HG03159 (cell line): Measurements from ENCODE around the gene IGF2.
"Not testable (repeated sequence)": the region's sequence is repeated elsewhere in the genome, so short reads cannot be mapped to it uniquely, and the experiment has no call there.

ENCODE experiments used
- ATAC-seq: cut with Tn5 transposase; IDR thresholded peaks from one replicate; pipeline ENCODE4 v1.9.1; 2021; ENCODE audit warnings: mild to moderate bottlenecking, moderate library complexity; ENCODE audit not compliant: unreplicated experiment

The IGF2 gene, protein sequence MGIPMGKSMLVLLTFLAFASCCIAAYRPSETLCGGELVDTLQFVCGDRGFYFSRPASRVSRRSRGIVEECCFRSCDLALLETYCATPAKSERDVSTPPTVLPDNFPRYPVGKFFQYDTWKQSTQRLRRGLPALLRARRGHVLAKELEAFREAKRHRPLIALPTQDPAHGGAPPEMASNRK

DNA sequence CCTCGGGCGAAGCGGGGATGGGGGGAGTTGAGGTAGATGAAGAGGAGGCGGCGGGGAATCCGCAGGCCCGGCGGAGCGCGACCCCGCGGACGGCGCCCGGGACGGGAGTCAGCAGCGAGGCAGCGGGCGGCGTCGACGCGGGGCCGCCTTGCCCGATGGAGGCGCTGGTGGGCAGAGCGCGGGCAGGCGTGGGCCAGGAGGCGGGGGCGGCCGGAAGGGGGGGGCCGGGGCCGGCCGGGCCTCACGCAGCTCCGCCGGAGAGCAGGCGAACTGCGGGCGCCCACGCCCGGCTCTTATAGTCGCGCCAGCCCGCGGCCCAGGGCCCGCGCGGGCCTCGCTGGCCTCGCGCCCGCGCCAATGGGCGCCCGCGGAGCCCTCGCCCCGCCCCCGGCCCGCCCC, at the start of gene IGF2:
Gene IGF2, minus strand, starts transcription at position 267 of the 399 bp plus-strand sequence. CDS start 3,866 bp downstream, outside the sequence.
- ATAC-seq, result no peak

DNA sequence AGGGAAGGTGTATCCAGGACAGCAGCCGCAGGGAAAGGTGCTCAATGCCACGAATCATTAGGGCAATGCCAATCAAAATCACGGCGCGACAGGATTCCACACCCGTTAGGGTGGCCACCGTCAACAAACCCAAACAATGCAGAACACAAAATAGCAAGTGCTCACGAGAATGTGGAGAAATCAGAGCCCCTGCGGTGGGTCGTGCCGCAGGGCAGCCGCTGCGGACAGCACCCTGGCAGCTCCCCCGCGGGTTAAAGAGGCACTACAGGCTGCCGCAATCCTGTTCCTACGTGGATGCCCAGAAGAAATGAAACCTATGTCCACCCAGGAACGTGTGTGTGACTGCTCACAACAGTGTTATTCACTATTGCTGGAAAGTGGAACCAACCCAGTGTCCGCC, 49.6 kb upstream of the IGF2 start:
- no peak for ATAC-seq

DNA sequence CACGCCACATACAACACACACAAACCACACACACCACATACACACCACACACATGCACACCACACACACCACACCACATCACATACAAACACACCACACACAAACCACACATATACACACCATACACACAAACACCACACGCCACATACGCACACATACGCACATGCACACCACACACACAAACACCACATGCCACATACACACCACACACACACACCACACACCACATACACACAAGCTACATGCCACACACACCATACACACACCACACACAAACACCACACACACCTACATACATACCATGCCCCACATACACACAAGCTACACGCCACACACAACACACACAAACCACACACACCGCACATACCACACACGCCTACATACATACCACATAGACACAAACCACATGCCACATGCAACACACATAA, 48.1 kb upstream of the IGF2 start:
- no peak for ATAC-seq

DNA sequence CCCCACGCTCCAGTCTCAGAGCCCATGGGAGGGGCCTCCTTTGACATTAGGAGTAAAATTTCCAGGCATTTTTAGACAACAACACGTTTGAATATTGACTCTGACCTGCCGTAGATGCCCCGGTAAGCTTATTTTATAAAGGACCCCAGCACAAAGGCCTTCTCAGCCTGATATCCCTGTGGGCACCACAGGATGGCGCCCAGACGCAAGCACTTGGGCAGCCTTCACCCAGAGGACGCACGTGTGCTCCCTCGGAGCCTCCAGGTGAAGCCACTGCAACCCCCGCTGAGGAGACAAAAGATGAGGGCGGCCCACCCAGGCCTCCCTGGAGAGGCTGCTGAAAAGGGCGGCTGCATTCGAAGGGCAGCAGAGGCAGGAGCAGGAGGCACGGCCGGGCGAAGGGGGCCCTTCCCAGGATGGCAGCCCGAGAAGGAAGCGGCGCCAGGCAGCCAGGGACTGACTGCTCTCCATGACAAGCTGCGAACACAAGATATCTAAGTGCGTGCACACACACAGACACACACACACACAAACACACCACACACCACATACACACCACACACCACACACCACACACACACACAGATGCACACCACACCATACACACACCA, 47.6 kb upstream of the IGF2 start:
- no peak for ATAC-seq

DNA sequence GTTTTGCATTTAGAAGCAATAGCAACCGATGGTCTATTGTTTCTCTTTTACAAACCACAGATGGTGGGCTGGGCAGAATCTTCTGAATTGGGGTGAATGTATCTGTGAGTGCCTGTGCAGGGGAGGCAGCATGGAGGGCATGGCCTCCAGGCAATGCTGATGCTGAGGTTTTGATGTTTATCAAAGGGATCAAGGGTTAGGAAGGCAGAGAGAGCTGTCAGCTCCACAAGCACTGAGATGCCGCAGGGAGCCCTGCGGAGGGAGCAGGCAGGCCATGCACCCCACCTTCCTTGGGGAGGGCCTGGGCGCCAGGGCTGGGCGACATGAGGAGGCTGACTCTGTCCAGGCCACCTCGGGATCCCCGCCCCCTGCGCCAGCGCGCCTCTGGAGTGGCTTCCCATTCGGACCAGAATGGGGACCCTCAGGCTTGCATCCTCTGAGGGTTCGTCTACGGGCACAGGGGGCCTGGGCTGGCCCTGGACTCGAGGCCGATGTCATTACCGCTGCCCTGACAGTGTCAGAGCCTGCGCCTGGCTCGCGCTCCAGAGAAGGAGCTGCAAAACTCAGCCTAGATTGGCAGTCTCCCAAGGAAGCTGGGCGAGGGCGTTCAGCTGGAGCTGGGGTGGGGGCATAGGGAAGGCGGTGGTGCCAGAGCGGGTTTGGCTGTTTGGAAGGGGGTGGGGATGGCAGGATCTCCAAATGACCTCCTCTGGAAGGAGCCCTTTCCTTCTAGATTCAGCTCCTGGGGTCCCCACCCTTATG, 46.3 kb upstream of the IGF2 start:
- no peak for ATAC-seq

DNA sequence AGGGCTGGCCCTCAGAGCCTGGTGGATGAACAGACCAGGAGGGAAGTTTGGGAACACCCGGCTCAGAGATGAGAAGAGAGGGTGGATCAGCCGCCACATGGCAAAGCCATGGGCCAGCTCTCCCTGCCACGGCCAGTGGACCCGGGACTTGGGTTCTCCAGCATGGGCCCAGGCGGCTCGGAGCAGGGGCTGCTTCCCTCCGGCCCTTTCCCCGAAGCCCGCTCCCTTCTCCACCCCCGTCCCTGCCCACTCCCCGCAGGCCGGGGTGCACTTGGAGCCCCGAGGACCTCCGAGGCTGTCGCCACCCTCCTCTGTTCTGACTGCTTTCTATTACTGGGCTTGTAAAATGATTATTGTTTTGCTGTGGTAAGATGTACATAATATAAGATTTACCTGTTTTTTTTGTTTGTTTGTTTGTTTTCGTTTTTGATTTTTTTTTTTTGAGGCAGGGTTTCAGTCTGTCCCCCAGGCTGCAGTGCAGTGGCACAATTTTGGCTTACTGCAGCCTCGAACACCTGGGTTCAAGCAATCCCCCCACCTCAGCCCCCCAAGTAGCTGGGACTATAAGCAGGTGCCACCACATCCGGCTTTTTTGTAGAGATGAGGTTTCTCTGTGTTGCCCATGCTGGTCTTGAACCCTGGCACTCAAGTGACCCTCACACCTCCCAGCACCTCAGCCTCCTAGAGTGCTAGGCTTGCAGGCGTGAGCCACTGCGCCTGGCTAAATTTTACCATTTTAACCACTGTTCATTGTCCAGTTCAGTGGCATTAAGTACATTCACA, 43.7 kb upstream of the IGF2 start:
- ATAC-seq, result no peak

DNA sequence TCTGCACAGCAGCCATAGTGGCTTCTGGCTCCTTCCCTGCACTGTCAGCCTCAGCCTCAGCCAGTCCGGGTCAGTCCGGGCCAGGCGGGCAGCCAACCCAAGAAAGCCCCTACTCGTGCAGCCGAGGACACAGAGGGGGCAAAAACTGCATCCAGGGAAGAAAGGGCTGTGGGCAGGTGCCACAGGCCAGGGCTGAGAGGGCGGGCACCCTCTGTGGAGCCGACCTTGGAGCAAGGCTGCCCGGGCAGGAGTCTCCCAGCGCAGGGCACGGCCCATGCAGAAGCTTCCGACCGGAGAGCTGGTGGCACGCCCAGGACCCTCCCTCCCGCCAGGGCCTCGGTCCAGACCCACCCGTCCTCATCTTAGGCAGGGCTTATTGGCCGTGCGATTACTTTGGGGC, 42.9 kb upstream of the IGF2 start:
- ATAC-seq, result no peak

DNA sequence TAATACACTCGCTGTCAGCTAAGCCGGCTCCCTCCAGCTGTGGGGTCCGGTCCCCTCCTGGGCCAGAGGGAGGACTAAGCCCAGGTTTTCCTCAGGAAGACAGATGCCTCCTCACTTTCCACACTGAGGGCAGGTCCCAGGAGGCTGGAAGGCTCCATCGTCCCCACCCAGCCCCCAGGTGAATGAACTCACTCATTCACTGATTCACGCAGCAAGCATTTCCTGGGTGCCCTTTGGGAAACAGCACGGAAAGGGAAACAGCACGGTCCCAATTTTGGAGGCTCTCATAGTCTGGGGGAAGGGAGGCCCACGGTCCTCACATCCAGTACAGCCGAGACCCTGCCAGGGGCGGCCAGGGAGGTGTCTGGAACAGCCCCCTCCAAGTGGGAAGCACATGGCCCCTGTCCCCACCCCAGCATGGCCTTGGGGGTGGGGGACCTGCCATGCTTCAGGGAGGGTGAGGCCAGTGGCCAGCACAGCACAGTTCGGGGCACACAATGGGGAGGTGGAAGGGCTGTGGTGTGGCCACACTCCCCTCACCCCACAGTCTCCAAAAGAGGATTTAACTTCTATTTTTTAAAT, 41.7 kb upstream of the IGF2 start:
- no peak for ATAC-seq

DNA sequence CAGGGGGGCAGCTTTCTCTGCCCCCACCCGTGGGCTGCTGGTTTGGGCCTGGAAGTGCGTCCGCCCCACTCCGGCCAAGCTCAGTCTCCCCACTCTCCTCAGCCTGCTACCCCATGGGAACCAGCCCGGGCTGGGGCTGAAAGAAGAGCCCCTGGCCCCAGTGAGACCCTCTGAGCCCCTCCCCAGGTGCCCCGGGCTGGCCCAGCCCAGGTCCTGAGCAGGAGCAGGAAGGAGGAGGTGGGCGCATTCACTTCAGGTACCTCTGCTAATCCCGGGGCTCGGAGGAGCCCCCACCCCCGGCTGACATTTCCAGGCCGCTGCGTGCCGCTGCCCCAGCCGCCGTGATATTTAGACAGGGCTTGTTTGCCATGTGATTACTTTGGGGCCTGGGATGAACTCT, 41.2 kb upstream of the IGF2 start:
- no peak for ATAC-seq

DNA sequence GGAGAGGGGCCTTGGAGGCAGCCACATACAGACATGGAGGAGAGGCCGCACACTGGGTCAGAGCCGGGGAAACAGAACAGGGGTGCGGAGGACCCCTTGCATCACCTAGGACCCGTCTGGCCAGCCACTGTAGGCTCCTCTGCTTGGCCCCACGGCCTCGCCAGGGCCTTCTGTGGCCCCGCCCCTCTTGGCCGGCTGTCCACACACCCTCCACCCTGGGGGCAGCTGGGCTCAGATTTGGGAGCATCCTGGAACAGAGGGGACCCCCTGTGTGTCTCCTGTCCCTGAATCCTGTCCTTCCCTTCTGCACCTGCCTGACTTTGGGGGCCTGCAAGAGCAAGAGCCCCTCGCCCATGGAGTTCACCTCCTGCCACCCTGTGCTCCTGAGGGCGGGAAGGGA, 40.3 kb upstream of the IGF2 start:
- ATAC-seq, result no peak

DNA sequence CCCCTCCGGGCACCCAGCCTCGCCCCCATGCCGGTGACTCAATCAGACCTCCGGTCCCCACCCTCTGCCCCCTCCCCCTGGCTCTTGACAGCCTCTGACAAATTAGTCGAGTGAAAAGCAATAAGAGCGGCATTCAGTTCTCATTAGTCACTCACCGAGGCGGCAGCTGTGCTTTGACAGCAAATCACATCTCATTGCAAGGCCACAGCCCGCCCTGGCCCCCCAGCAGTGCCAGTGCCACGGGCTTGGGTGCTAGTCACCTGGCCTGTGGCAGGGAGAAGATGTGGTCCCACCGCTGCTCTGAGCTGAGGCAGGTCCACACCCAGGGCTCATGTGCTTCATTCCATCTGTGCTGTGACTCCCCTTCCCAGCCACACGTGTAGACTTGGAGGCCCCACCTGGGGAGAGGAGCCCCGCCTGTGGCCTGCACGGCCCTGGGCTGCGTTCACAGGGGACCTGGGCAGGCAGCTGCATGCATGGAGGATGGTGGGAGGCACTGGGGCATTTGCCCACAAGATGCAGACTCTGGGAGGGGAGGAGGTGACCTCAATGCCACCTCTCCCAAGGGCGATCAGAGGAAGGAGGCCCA, 39.8 kb upstream of the IGF2 start:
- ATAC-seq, result no peak

DNA sequence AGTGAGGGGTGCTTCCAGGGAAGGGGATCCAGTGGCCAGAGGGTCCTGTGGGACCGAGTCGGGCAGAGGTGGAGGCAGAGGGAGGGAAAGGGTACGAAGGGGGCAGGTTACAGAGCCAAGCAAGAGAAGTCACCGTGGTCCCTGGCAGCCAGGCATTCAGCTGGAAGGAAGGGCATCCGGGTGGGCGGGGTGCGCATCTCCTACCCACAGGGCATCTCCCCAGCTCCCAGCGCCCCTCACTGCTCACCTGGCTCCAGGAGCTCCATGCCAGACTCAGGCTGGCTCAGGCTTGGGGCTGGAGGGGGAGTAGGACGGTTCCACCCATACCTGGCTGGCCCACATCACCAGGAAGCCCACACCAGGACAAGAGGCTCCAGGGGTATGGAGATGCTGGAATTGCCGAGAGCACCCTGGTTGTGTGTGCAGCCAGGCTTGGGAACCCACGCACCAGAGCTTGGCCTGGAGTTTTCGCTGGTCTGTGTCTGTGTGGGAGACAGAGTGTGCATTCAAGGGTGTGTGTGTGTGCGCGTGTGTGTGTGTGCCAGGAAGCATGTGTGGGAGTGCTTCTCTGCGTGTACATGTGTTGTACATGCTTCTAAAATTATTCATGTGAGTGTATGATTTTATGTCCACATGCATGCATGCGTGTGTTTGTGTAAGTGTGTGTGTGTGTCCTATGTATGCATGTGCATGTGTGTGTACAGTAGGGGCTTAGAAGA, 39.0 kb upstream of the IGF2 start:
- ATAC-seq, result not testable (repeated sequence)

DNA sequence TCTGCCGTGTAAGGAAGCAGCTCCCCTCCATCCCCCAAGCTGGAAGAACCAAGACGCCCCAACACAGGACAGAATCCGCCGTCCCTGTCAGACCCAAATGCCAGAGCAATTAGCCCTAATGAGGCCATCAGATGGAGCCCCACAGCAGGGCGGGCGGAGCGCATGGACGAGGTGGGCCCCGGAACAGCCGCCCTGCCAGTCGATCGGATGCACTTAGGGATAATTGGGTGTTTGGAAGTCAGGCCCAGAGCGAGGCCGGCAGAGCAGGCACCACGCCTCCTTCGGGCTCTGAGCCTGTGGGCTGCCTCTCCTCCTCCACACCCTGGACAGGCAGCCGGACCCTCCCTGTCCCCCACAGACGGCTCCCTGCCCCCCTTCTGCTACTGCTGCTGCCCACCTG, 37.9 kb upstream of the IGF2 start:
- ATAC-seq, result no peak

DNA sequence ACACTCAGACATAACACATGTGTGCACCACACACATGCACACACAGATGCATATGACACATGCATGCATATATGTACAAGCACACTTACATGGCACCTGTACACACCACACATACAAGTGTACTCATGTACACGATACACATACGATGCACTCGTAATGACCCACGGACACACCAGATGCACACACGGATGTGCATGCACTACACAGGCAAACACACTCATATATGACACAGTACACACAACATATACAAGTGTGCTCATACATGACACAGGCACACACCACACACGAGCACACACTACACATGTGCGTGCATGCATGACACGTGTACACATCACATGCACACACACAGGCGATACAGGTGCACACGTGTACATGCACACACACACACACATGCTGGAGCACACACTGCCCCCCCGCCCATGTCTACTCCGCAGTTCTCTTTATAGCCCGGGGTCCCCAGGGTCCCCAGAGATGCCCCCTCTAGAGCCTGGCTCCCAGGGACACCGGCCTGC, 37.3 kb upstream of the IGF2 start:
- ATAC-seq, result no peak

DNA sequence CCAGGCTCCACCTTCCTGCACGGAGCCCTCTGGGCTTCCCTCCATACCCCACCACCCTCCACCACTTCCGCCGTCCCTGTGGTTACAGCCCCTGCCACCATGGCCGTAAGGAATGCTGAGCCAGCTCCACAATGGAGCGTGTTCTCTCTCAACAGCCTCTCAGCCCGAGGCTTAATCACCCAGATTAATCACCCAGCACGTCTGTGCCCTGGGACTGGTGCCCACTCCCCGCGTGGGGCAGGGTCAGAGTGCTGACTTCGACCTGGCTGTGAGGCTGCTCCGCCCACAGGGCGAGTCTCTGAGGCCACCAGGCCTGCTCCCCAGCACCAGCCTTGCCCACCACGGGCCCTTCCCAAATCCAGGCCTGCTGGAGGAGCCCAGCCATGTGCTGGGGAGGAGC, 36.5 kb upstream of the IGF2 start:
- ATAC-seq, result no peak

DNA sequence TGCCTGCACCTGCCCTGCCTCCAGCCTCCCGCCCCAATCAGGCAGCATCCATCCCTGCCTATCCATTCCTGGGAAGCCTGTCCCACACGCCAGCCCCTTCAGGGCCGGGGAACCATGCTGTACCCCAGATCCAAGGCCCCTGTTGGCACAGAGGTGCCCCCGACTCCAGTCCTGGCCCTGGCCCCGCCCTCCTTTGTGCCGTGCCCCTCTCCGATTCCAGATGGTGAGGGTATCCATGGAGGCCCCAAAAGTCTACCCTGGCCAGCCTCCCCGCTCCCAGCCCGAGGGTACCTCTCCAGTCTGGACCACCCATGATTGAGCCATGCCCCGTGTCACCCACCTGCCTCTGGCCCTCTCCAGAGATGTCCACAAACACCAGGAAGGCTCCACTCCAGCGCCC, 35.2 kb upstream of the IGF2 start:
- ATAC-seq, result no peak

DNA sequence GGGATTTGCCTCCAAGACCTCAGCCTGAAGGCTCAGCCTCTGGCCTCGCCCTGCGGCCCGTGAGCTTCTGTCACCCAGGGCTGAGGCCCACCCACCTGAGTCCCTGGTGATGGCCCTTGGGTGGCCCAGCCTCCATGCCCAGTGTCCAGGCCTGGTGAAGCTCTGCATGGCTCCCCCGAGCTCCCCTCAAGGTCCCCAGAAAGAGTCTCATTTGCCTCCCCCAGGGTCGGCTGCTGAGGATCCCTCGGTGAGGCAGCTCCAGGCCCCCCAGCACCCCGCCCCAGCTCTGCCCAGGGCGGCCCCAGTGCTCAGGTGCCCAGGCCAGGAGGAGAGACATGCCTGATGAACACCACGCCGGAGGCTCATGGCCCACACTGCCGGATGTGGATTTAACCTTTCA, 34.6 kb upstream of the IGF2 start:
- ATAC-seq, result no peak

DNA sequence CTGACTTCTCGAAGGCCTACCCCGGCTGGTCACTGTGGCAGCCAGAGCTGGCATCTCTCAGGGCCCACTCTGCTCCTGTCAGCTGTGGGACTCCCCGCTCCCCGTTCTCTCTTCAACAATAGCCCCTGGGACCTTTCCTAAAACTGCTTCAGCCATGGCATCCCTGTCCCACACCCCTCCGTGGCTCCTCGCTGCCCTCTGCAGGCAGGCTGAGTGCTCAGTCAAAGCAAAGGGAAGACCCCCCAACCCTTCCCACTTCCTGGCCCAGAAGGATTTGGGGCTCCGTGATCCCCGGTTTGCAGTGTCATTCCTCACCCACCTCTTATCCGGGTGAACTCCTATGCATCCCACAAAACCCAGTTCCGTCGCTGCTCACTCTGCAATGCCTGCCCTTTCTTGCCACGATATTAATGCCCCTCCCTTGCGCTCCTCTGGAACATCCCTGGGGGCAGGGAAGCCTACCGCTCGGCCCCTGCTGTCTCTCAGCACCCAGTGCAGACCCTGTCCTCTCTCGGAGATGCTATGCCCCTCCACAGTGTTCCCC, 34.0 kb upstream of the IGF2 start:
- ATAC-seq, result no peak

DNA sequence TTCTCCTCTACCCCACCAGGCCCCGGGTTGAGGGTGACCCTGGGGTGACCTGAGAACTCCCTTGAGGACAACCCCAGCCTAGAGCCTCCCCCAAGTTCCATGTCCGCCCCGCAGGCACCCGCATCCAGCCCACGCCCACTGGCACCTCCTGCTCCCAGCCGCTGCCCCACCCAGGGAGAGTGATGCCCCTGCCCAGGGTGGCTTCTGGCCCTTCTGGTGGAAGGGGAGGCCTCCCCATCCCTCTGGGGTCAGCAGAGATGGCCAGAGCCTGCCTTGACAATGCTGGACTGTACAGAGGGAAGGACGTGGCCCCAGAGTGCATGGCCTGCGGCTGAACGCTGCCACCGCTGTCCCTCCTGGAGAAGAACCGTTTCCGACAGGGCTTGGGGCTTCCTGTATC, 33.5 kb upstream of the IGF2 start:
- ATAC-seq, result no peak

DNA sequence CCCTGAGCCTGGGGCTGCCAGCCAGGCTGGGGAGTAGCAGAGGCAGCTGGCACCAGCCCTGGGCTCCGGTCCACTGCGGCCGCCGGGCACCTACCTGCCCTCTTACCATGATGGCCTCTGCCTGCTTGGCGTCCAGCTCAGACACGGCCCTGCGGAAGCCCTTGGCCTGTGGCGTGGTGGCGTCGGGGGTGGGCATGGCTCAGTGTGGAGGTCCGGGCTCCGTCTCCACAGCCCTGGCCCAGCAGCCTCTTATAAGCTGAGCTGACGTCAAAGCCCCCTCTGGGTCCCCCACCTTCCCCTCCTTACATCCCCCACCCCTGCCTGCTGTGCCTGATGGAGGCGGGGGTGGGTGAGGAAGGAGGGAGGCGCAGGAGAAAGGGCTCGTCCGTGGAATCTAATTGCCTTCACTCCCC, 32.4 kb upstream of the IGF2 start, which contains the start of gene TH:
Gene TH, minus strand, starts transcription at position 225 of the 413 bp plus-strand sequence. Its CDS starts 29 bp downstream, at position 196.
- ATAC-seq, result no peak
